K562 (cell line): ENCODE results near the gene ERMARD. TPM values are rescaled to one million over a fixed set of nuclear protein-coding genes. Genes with fewer than 3 reads are reported as not detected.

Experiments used
- ATAC-seq: fragments of 200-7000 bp; cut with Tn5 transposase; 3 replicates; pipeline ENCODE4 v1.9.1; 2020; ENCODE audit warnings: moderate library complexity
- BruUV-seq: library from RNA; stranded (reverse); fragments of 400-500 nt; replicated peaks from 2 replicates; lab custom pipeline; 2021; lab: Mats Ljungman, UMichigan
- CTCF ChIA-PET: fragments of 300-600 bp; formaldehyde crosslinking; extraction: SDS; loops from one replicate; lab custom pipeline; 2021; ENCODE audit warnings: low intra/inter-chr PET ratio; lab: Yijun Ruan, JAX
- POLR2A ChIA-PET: fragments of 300-600, 350-650 bp; sonication (Branson Sonifier 250); formaldehyde crosslinking; extraction: SDS; loops from one replicate; lab custom pipeline; 2021; ENCODE audit warnings: antibody characterized with exemption, inconsistent platforms; lab: Yijun Ruan, JAX
- DNase-seq, 4 experiments: peaks; one replicate each; pipeline versions ENCODE4 v3.0.0 to v3.0.0-alpha.2; 2011 to 2018; ENCODE audit warnings: low spot score in 3 of 4, mixed read lengths in 3 of 4; ENCODE audit errors: extremely low read depth in 1 of 4
- FAIRE-seq: peaks from 2 replicates; lab custom pipeline; 2011; peaks lifted over from hg19 to GRCh38; lab: Jason Lieb, UNC
- H2AFZ ChIP-seq: 2 replicates; pipeline ENCODE4 v1.6.0; 2011; ENCODE audit warnings: low read depth, low read length, control low read depth, inconsistent platforms
- H3K27ac ChIP-seq: fragments of 200-600 bp; 3 replicates; pipeline ENCODE4 v1.8.0; 2011; ENCODE audit warnings: low read depth, mild to moderate bottlenecking, control low read depth, inconsistent platforms, low read length, moderate library complexity, mixed read lengths; ENCODE audit errors: extremely low read depth
- H3K27me3 ChIP-seq, 2 experiments: fragments of 300-600 bp in 1 of 2; 2 replicates in 1 of 2; 3 replicates in 1 of 2; pipeline versions ENCODE4 v1.6.0 to v1.8.0; 2011; ENCODE audit warnings: inconsistent platforms in 2 of 2, low read length in 2 of 2, mild to moderate bottlenecking in 1 of 2, mixed read lengths in 1 of 2, moderate library complexity in 1 of 2; ENCODE audit not compliant: control insufficient read depth in 2 of 2, insufficient read depth in 2 of 2
- H3K36me3 ChIP-seq: fragments of 300-600 bp; 3 replicates; pipeline ENCODE4 v1.8.0; 2011; ENCODE audit warnings: mild to moderate bottlenecking, low read length, inconsistent platforms; ENCODE audit not compliant: control insufficient read depth, insufficient read depth
- H3K4me1 ChIP-seq, 2 experiments: fragments of 200-600 bp in 1 of 2; replicated peaks in 1 of 2; 2 replicates in 1 of 2; 3 replicates in 1 of 2; pipeline versions ENCODE4 v1.5.1 to v1.8.0; 2011; ENCODE audit warnings: inconsistent platforms in 2 of 2, low read length in 2 of 2, mild to moderate bottlenecking in 1 of 2, mixed read lengths in 1 of 2, moderate library complexity in 1 of 2; ENCODE audit not compliant: control insufficient read depth in 2 of 2, insufficient read depth in 2 of 2
- H3K4me2 ChIP-seq: 2 replicates; pipeline ENCODE4 v1.6.1; 2011; ENCODE audit warnings: low read length, control low read depth, inconsistent platforms, mixed read lengths; ENCODE audit not compliant: insufficient read depth
- H3K4me3 ChIP-seq: fragments of 200-600 bp; sonication (generic), shearing (Covaris generic); 2 replicates; pipeline ENCODE4 v1.5.1; 2016; ENCODE audit warnings: control low read depth, inconsistent platforms
- H3K79me2 ChIP-seq: fragments of 200-600 bp; 3 replicates; pipeline ENCODE4 v1.8.0; 2011; ENCODE audit warnings: low read length, inconsistent platforms; ENCODE audit not compliant: control insufficient read depth, insufficient read depth
- H3K9ac ChIP-seq, 2 experiments: 2 replicates each; pipeline versions ENCODE4 v1.6.0 to v1.6.1; 2011; ENCODE audit warnings: low read depth in 2 of 2, low read length in 2 of 2, control low read depth in 1 of 2, inconsistent platforms in 1 of 2, mild to moderate bottlenecking in 1 of 2, mixed read lengths in 1 of 2; ENCODE audit not compliant: insufficient read depth in 1 of 2
- H3K9me1 ChIP-seq: one replicate; pipeline ENCODE4 v1.6.0; 2011; ENCODE audit warnings: inconsistent platforms, mild to moderate bottlenecking, low read length, moderate library complexity; ENCODE audit not compliant: control insufficient read depth, insufficient read depth
- H3K9me3 ChIP-seq: replicated peaks from 2 replicates; pipeline ENCODE4 v1.5.1; 2011; ENCODE audit warnings: low read depth, low read length, inconsistent platforms; ENCODE audit not compliant: control insufficient read depth, insufficient read depth
- H4K20me1 ChIP-seq: replicated peaks from 2 replicates; pipeline ENCODE4 v1.6.1; 2011; ENCODE audit warnings: low read length, inconsistent platforms, mixed read lengths; ENCODE audit not compliant: control insufficient read depth, insufficient read depth
- BRF1 ChIP-seq: IDR thresholded peaks from 3 replicates; pipeline ENCODE4 v1.6.1; 2011; ENCODE audit warnings: borderline replicate concordance, mild to moderate bottlenecking; ENCODE audit not compliant: insufficient read length; ENCODE audit errors: extremely low read depth
- CEBPZ ChIP-seq: fragments of 150-350 bp; IDR thresholded peaks from 2 replicates; pipeline ENCODE4 v1.6.1; 2014; ENCODE audit warnings: low read depth, mild to moderate bottlenecking, low read length, borderline replicate concordance
- ELF4 ChIP-seq: fragments of 450-650 bp; formaldehyde crosslinking; IDR thresholded peaks from 2 replicates; pipeline ENCODE4 v1.4.0; 2022; ENCODE audit warnings: missing genetic modification characterization
- MCM7 ChIP-seq, 2 experiments: fragments of 450-650 bp; IDR thresholded peaks; 2 replicates each; pipeline ENCODE4 v1.6.1; 2016 to 2018
- SMAD2 ChIP-seq: fragments of 150-350 bp; IDR thresholded peaks from 2 replicates; pipeline ENCODE4 v1.6.1; 2014; ENCODE audit warnings: low read depth, mild to moderate bottlenecking, low read length
- SREBF2 ChIP-seq: sonication (generic); formaldehyde crosslinking; IDR thresholded peaks from 2 replicates; pipeline ENCODE4 v1.4.0; 2020; ENCODE audit warnings: mild to moderate bottlenecking, missing genetic modification reagents
- THRB ChIP-seq: fragments of 450-650 bp; formaldehyde crosslinking; conservative IDR thresholded peaks from 2 replicates; pipeline ENCODE4 v1.4.0; 2022; ENCODE audit warnings: mild to moderate bottlenecking, missing genetic modification characterization
- UBTF ChIP-seq, 2 experiments: IDR thresholded peaks; 2 replicates each; pipeline ENCODE4 v1.6.1; 2012; ENCODE audit warnings: improper control_type of control experiment in 2 of 2, low read depth in 2 of 2, low read length in 2 of 2, borderline replicate concordance in 1 of 2
- ZBTB34 ChIP-seq: fragments of 250-450 bp; sonication (Bioruptor Pico); IDR thresholded peaks from 2 replicates; pipeline ENCODE4 v1.8.0; 2021; ENCODE audit warnings: mild to moderate bottlenecking, moderate library complexity
- ZNF561 ChIP-seq: fragments of 450-650 bp; formaldehyde crosslinking; conservative IDR thresholded peaks from 2 replicates; pipeline ENCODE4 v1.4.0; 2020; ENCODE audit warnings: mild to moderate bottlenecking, moderate library complexity
- ZNF75A ChIP-seq: fragments of 450-650 bp; formaldehyde crosslinking; IDR thresholded peaks from 2 replicates; pipeline ENCODE4 v1.4.0; 2020; ENCODE audit warnings: mild to moderate bottlenecking
- WGBS: fragments of 100-300 bp; shearing (Covaris generic); methylation state at CpG from one replicate; pipeline ENCODE4 v1.1.6; 2016; ENCODE audit warnings: low coverage, mixed read lengths; ENCODE audit not compliant: insufficient coverage; ENCODE audit errors: missing lambda C conversion rate; 5-methylcytosine and 5-hydroxymethylcytosine counted together
- in situ Hi-C: fragments of 300-500 bp; cut with MboI; formaldehyde crosslinking; loops from 4 replicates; pipeline ENCODE4 v1.15.0; 2018; ENCODE audit warnings: inconsistent platforms, mixed read lengths
- intact Hi-C: fragments of 100-400 bp; cut with micrococcal nuclease; formaldehyde crosslinking; loops from 2 replicates; pipeline ENCODE4 v1.14.2; 2022
- polyA plus RNA-seq, 8 experiments: library from polyadenylated mRNA; depleted of rRNA in 4 of 8; stranded (reverse) in 5 of 8; unstranded in 3 of 8; fragments of >200 nt; fragmentation: Nextera tagmentation in 2 of 8; fragmentation: Illumina TruSeq in 1 of 8; extraction: Ambion mirVana in 2 of 8; extraction: Trizol in 1 of 8; gene quantifications; 2 replicates each; pipeline versions ENCODE4 v1.2.1 to v1.2.3, GENCODE V29; 2011 to 2014; ENCODE audit warnings: inconsistent platforms in 1 of 8, missing spikeins in 1 of 8
- total RNA-seq, 7 experiments: library from RNA; depleted of rRNA in 6 of 7; stranded (reverse); fragments of >200 nt in 6 of 7; fragmentation: Illumina TruSeq in 2 of 7; extraction: Trizol in 2 of 7; gene quantifications; 2 replicates each; pipeline versions ENCODE4 v1.2.1 to v1.2.3, GENCODE V29; 2011 to 2021; ENCODE audit warnings: low replicate concordance in 1 of 7

ERMARD gene
- total and polyA plus RNA-seq, 9 of the 15 experiments (the other 6 are each of a cell fraction or from before 2014, with no cell fraction given), result 14.5 to 68.6 (median 27.7) TPM

- no TSS peak for BruUV-seq
- under 1% methylated on average over 18 of the region's 18 CpGs for WGBS
- in situ Hi-C loops, result no loop called here
- peaks cover 5% of the 10 kb centered on the region for H4K20me1 ChIP-seq
- intact Hi-C loops, result no loop called here
- no peak overlapping the region for H3K27ac ChIP-seq
- CTCF ChIA-PET, result no interaction called here
- no peak for FAIRE-seq
- H3K79me2 ChIP-seq, result no peaks in the 10 kb centered on the region
- H2AFZ ChIP-seq, result no peak overlapping the region
- no peak for DNase-seq
- H3K36me3 ChIP-seq, result no peaks in the 10 kb centered on the region
- peak; percentile 58 for ATAC-seq
- no peak overlapping the region for H3K4me2 ChIP-seq
- no peaks in the 10 kb centered on the region for H3K9me3 ChIP-seq
- no peak overlapping the region; a peak in 1 of 4 replicates for H3K9ac ChIP-seq
- H3K9me1 ChIP-seq, result no peaks in the 10 kb centered on the region
- POLR2A ChIA-PET, result no interaction called here
- no peak overlapping the region for H3K4me3 ChIP-seq
- H3K4me1 ChIP-seq, result peaks cover 0 to 3% of the 10 kb centered on the region in 2 experiments; a peak in 2 of 5 replicates
- H3K27me3 ChIP-seq, result peaks cover 28 to 43% of the 10 kb centered on the region in 2 experiments
- TF ChIP-seq SREBF2 (CRISPR knock-in tag) (no peak), THRB (CRISPR knock-in tag) (no peak), ZNF75A (no peak), ZNF561 (CRISPR knock-in tag) (no peak), UBTF (IDR thresholded peaks at IDR 0.05; ENCODE audit: borderline replicate concordance in 1 of 2, low read depth in 2 of 2, low read length in 2 of 2) (no peak), ZBTB34 (no peak), MCM7 (IDR thresholded peaks at IDR 0.05) (no peak), CEBPZ (no peak), SMAD2 (no peak), ELF4 (no peak), BRF1 (no peak)
These were observed 60.3 kb downstream of the ERMARD start for GRCh38 chr6:169811521-169812256.
